BE2C (cell line): ENCODE data around the gene C9orf85.
"Not testable (repeated sequence)": the region's sequence is repeated elsewhere in the genome, so short reads cannot be mapped to it uniquely, and the experiment has no call there.

Source experiments
- DNase-seq: peaks from one replicate; pipeline ENCODE4 v3.0.0-alpha.2; 2020
- H3K27me3 ChIP-seq: fragments of 250-450 bp; sonication (Bioruptor Pico); 2 replicates; pipeline ENCODE4 v1.5.1; 2020; ENCODE audit warnings: mild to moderate bottlenecking
- H3K36me3 ChIP-seq: fragments of 250-450 bp; sonication (Bioruptor Pico); 2 replicates; pipeline ENCODE4 v1.5.1; 2020; ENCODE audit warnings: mild to moderate bottlenecking
- H3K4me1 ChIP-seq: fragments of 250-450 bp; sonication (Bioruptor Pico); 2 replicates; pipeline ENCODE4 v1.5.1; 2020
- H3K4me3 ChIP-seq: 2 replicates; pipeline ENCODE4 v1.5.1; 2011; ENCODE audit warnings: low read depth, low read length
- H3K9me3 ChIP-seq: fragments of 250-450 bp; sonication (Bioruptor Pico); 2 replicates; pipeline ENCODE4 v1.5.1; 2020
- CTCF ChIP-seq: IDR thresholded peaks from 2 replicates; pipeline ENCODE4 v1.5.1; 2012; ENCODE audit warnings: mild to moderate bottlenecking, low read depth, low read length

The C9orf85 gene

GRCh38 chr9:71941060-71941568, 29.7 kb downstream of the C9orf85 start:
- no peak for DNase-seq
- no peaks in the 10 kb centered on the region for H3K9me3 ChIP-seq
- no peaks in the 10 kb centered on the region for H3K27me3 ChIP-seq
- no peak overlapping the region for H3K4me3 ChIP-seq
- no peaks in the 10 kb centered on the region; the same call in 1 of the 2 replicates for H3K36me3 ChIP-seq
- TF ChIP-seq CTCF, result no peak
- no peaks in the 10 kb centered on the region for H3K4me1 ChIP-seq

- no peak for TF ChIP-seq CTCF
- Histone ChIP-seq H3K9me3 (no peaks in the 10 kb centered on the region), H3K36me3 (no peaks in the 10 kb centered on the region; the same call in 1 of the 2 replicates), H3K4me1 (no peaks in the 10 kb centered on the region), H3K27me3 (no peaks in the 10 kb centered on the region), H3K4me3 (no peak overlapping the region)
- no peak for DNase-seq
Observed at GRCh38 chr9:71941998-71942567, 30.6 kb downstream of the C9orf85 start.

- Histone ChIP-seq H3K4me1 (no peaks in the 10 kb centered on the region), H3K27me3 (no peaks in the 10 kb centered on the region), H3K4me3 (no peak overlapping the region), H3K9me3 (no peaks in the 10 kb centered on the region), H3K36me3 (no peaks in the 10 kb centered on the region; the same call in 1 of the 2 replicates)
- no peak for TF ChIP-seq CTCF
- no peak for DNase-seq
Observed at GRCh38 chr9:71944754-71945375, 33.4 kb downstream of the C9orf85 start.

- not testable (repeated sequence) for H3K9me3 ChIP-seq, H3K27me3 ChIP-seq, DNase-seq, H3K4me1 ChIP-seq, H3K4me3 ChIP-seq, H3K36me3 ChIP-seq
Observed at GRCh38 chr9:71954652-71955051, 43.2 kb downstream of the C9orf85 start.

GRCh38 chr9:71955300-71955915, 44.0 kb downstream of the C9orf85 start:
- Histone ChIP-seq H3K27me3 (no peaks in the 10 kb centered on the region), H3K4me1 (no peaks in the 10 kb centered on the region), H3K4me3 (no peak overlapping the region), H3K9me3 (no peaks in the 10 kb centered on the region), H3K36me3 (peaks cover 3% of the 10 kb centered on the region; the same call in 1 of the 2 replicates)
- TF ChIP-seq CTCF, result no peak
- no peak for DNase-seq

GRCh38 chr9:71962328-71962727, 50.9 kb downstream of the C9orf85 start:
- Histone ChIP-seq H3K27me3 (no peaks in the 10 kb centered on the region), H3K9me3 (no peaks in the 10 kb centered on the region), H3K36me3 (peaks cover 3% of the 10 kb centered on the region; the same call in 1 of the 2 replicates), H3K4me3 (no peak overlapping the region), H3K4me1 (no peaks in the 10 kb centered on the region)
- no peak for TF ChIP-seq CTCF
- no peak for DNase-seq

GRCh38 chr9:71963471-71963996, 52.1 kb downstream of the C9orf85 start:
- H3K9me3 ChIP-seq, DNase-seq, H3K36me3 ChIP-seq, H3K4me3 ChIP-seq, H3K4me1 ChIP-seq, H3K27me3 ChIP-seq: not testable (repeated sequence)
